BLaER1 treated with 17β-estradiol and CSF1 and Interleukin-3, amounts not matched to agents 10 nM and 100 nM (cell line): ENCODE data around the gene PTPRM.

Experiments
- H3K27ac ChIP-seq, 11 experiments: shearing (Covaris generic); formaldehyde crosslinking; 2 replicates each; pipeline ENCODE4 v1.8.1; 2022
- H3K27me3 ChIP-seq, 11 experiments: shearing (Covaris generic); formaldehyde crosslinking; 2 replicates each; pipeline ENCODE4 v1.8.1; 2022
- H3K36me3 ChIP-seq, 11 experiments: shearing (Covaris generic); formaldehyde crosslinking; 2 replicates each; pipeline ENCODE4 v1.8.1; 2022
- H3K4me1 ChIP-seq, 10 experiments: shearing (Covaris generic); formaldehyde crosslinking; 2 replicates each; pipeline ENCODE4 v1.8.1; 2022
- H3K4me2 ChIP-seq, 11 experiments: shearing (Covaris generic); formaldehyde crosslinking; 2 replicates each; pipeline ENCODE4 v1.8.1; 2022
- H3K4me3 ChIP-seq, 10 experiments: shearing (Covaris generic); formaldehyde crosslinking; 2 replicates each; pipeline ENCODE4 v1.8.1; 2022
- H3K9ac ChIP-seq, 11 experiments: shearing (Covaris generic); formaldehyde crosslinking; 2 replicates each; pipeline ENCODE4 v1.8.1; 2022
- H3K9me3 ChIP-seq, 11 experiments: shearing (Covaris generic); formaldehyde crosslinking; replicated peaks in 1 of 11; 2 replicates each; pipeline ENCODE4 v1.8.1; 2022
- H4K20me1 ChIP-seq, 11 experiments: shearing (Covaris generic); formaldehyde crosslinking; 2 replicates each; pipeline ENCODE4 v1.8.1; 2022
- Cebpa-rat ChIP-seq, 11 experiments: shearing (Covaris generic); IDR thresholded peaks; 2 replicates each; pipeline ENCODE4 v1.8.1; 2022

Gene PTPRM

GRCh38 chr18:8229040-8229439 is 661.9 kb downstream of the PTPRM start:
- H3K36me3 ChIP-seq = no peaks in the 10 kb centered on the region

GRCh38 chr18:8229787-8230186 is 662.7 kb downstream of the PTPRM start:
- Histone ChIP-seq H3K27me3 (no peaks in the 10 kb centered on the region), H3K36me3 (no peaks in the 10 kb centered on the region), H3K4me3 (no peak overlapping the region), H3K9ac (no peak overlapping the region), H4K20me1 (no peaks in the 10 kb centered on the region), H3K4me2 (no peak overlapping the region), H3K27ac (no peak overlapping the region), H3K9me3 (peaks cover 0 to 19% (median 9%) of the 10 kb centered on the region in 11 experiments; a peak in 12 of 22 replicates), H3K4me1 (no peaks in the 10 kb centered on the region)
- no peak for TF ChIP-seq Cebpa-rat (IDR thresholded peaks at IDR 0.05)

More at GRCh38 chr18:8229040-8229439, 661.9 kb downstream of the PTPRM start:
- no peaks in the 10 kb centered on the region for H3K4me1 ChIP-seq
- no peak overlapping the region for H3K4me3 ChIP-seq
- no peak for TF ChIP-seq Cebpa-rat (IDR thresholded peaks at IDR 0.05)
- H3K4me2 ChIP-seq = no peak overlapping the region
- peaks cover 0 to 19% (median 9%) of the 10 kb centered on the region in 11 experiments; a peak in 12 of 22 replicates for H3K9me3 ChIP-seq
- no peaks in the 10 kb centered on the region for H3K27me3 ChIP-seq
- no peak overlapping the region for H3K9ac ChIP-seq
- H3K27ac ChIP-seq = no peak overlapping the region
- no peaks in the 10 kb centered on the region for H4K20me1 ChIP-seq

GRCh38 chr18:8231316-8231715 is 664.2 kb downstream of the PTPRM start:
- Histone ChIP-seq H3K27me3 (no peaks in the 10 kb centered on the region), H3K4me2 (no peak overlapping the region)
- TF ChIP-seq Cebpa-rat (IDR thresholded peaks at IDR 0.05) = no peak

GRCh38 chr18:8232791-8233190 is 665.7 kb downstream of the PTPRM start:
- H4K20me1 ChIP-seq = no peaks in the 10 kb centered on the region
- no peaks in the 10 kb centered on the region for H3K9me3 ChIP-seq
- no peak overlapping the region for H3K27ac ChIP-seq
- H3K9ac ChIP-seq = no peak overlapping the region
- no peaks in the 10 kb centered on the region for H3K36me3 ChIP-seq
- no peak overlapping the region for H3K4me2 ChIP-seq
- H3K27me3 ChIP-seq = no peaks in the 10 kb centered on the region
- H3K4me3 ChIP-seq = no peak overlapping the region
- H3K4me1 ChIP-seq = no peaks in the 10 kb centered on the region
- no peak for TF ChIP-seq Cebpa-rat (IDR thresholded peaks at IDR 0.05)

More at GRCh38 chr18:8231316-8231715, 664.2 kb downstream of the PTPRM start:
- Histone ChIP-seq H3K4me1 (no peaks in the 10 kb centered on the region), H3K9ac (no peak overlapping the region), H3K9me3 (peaks cover 0 to 8% (median 5%) of the 10 kb centered on the region in 11 experiments; a peak in 6 of 22 replicates), H3K36me3 (no peaks in the 10 kb centered on the region), H4K20me1 (no peaks in the 10 kb centered on the region), H3K4me3 (no peak overlapping the region), H3K27ac (no peak overlapping the region)

- no peak for TF ChIP-seq Cebpa-rat (IDR thresholded peaks at IDR 0.05)
- Histone ChIP-seq H3K4me1 (no peaks in the 10 kb centered on the region), H3K9ac (no peak overlapping the region), H3K36me3 (no peaks in the 10 kb centered on the region), H4K20me1 (no peaks in the 10 kb centered on the region), H3K4me3 (no peak overlapping the region), H3K9me3 (no peaks in the 10 kb centered on the region), H3K27me3 (no peaks in the 10 kb centered on the region), H3K27ac (no peak overlapping the region), H3K4me2 (no peak overlapping the region)
Measured at GRCh38 chr18:8235894-8236293, 668.8 kb downstream of the PTPRM start.

GRCh38 chr18:8238507-8238906 is 671.4 kb downstream of the PTPRM start:
- Histone ChIP-seq H3K4me1 (no peaks in the 10 kb centered on the region), H3K9me3 (no peaks in the 10 kb centered on the region), H3K4me2 (no peak overlapping the region), H3K27ac (no peak overlapping the region), H3K36me3 (no peaks in the 10 kb centered on the region), H3K9ac (no peak overlapping the region), H4K20me1 (no peaks in the 10 kb centered on the region), H3K27me3 (no peaks in the 10 kb centered on the region), H3K4me3 (no peak overlapping the region)
- no peak for TF ChIP-seq Cebpa-rat (IDR thresholded peaks at IDR 0.05)

GRCh38 chr18:8241731-8242130 is 674.6 kb downstream of the PTPRM start:
- Histone ChIP-seq H3K27ac (no peak overlapping the region), H3K4me2 (no peak overlapping the region), H3K4me3 (no peak overlapping the region), H3K36me3 (no peaks in the 10 kb centered on the region), H4K20me1 (no peaks in the 10 kb centered on the region), H3K9ac (no peak overlapping the region), H3K4me1 (no peaks in the 10 kb centered on the region), H3K27me3 (no peaks in the 10 kb centered on the region), H3K9me3 (no peaks in the 10 kb centered on the region)
- no peak for TF ChIP-seq Cebpa-rat (IDR thresholded peaks at IDR 0.05)

- Histone ChIP-seq H4K20me1 (no peaks in the 10 kb centered on the region), H3K36me3 (no peaks in the 10 kb centered on the region), H3K4me3 (no peak overlapping the region), H3K27ac (no peak overlapping the region), H3K9ac (no peak overlapping the region), H3K4me2 (no peak overlapping the region), H3K9me3 (no peaks in the 10 kb centered on the region), H3K4me1 (no peaks in the 10 kb centered on the region), H3K27me3 (no peaks in the 10 kb centered on the region)
- TF ChIP-seq Cebpa-rat (IDR thresholded peaks at IDR 0.05) = no peak
Measured at GRCh38 chr18:8242151-8242696, 675.1 kb downstream of the PTPRM start.

- H3K36me3 ChIP-seq = no peaks in the 10 kb centered on the region
- H4K20me1 ChIP-seq = no peaks in the 10 kb centered on the region
- H3K27ac ChIP-seq = no peak overlapping the region
- TF ChIP-seq Cebpa-rat (IDR thresholded peaks at IDR 0.05) = no peak
- no peaks in the 10 kb centered on the region for H3K4me1 ChIP-seq
- no peak overlapping the region for H3K9ac ChIP-seq
- H3K4me3 ChIP-seq = no peak overlapping the region
- H3K9me3 ChIP-seq = no peaks in the 10 kb centered on the region
- H3K27me3 ChIP-seq = no peaks in the 10 kb centered on the region
- H3K4me2 ChIP-seq = no peak overlapping the region
Measured at GRCh38 chr18:8247700-8248099, 680.6 kb downstream of the PTPRM start.

- Histone ChIP-seq H3K27ac (no peak overlapping the region), H3K4me3 (no peak overlapping the region), H3K9ac (no peak overlapping the region), H3K36me3 (no peaks in the 10 kb centered on the region), H4K20me1 (no peaks in the 10 kb centered on the region), H3K9me3 (no peaks in the 10 kb centered on the region), H3K4me1 (no peaks in the 10 kb centered on the region), H3K27me3 (no peaks in the 10 kb centered on the region), H3K4me2 (no peak overlapping the region)
- no peak for TF ChIP-seq Cebpa-rat (IDR thresholded peaks at IDR 0.05)
Measured at GRCh38 chr18:8248576-8248975, 681.5 kb downstream of the PTPRM start.
